BE2C (cell line): ENCODE data around the gene CLEC16A.

Source experiments
- DNase-seq: peaks from one replicate; pipeline ENCODE4 v3.0.0-alpha.2; 2020
- H3K27me3 ChIP-seq: fragments of 250-450 bp; sonication (Bioruptor Pico); 2 replicates; pipeline ENCODE4 v1.5.1; 2020; ENCODE audit warnings: mild to moderate bottlenecking
- H3K36me3 ChIP-seq: fragments of 250-450 bp; sonication (Bioruptor Pico); 2 replicates; pipeline ENCODE4 v1.5.1; 2020; ENCODE audit warnings: mild to moderate bottlenecking
- H3K4me1 ChIP-seq: fragments of 250-450 bp; sonication (Bioruptor Pico); 2 replicates; pipeline ENCODE4 v1.5.1; 2020
- H3K4me3 ChIP-seq: 2 replicates; pipeline ENCODE4 v1.5.1; 2011; ENCODE audit warnings: low read depth, low read length
- H3K9me3 ChIP-seq: fragments of 250-450 bp; sonication (Bioruptor Pico); 2 replicates; pipeline ENCODE4 v1.5.1; 2020
- TF ChIP-seq, protein P1 (sequence below): IDR thresholded peaks from 2 replicates; pipeline ENCODE4 v1.5.1; 2012; ENCODE audit warnings: mild to moderate bottlenecking, low read depth, low read length

CLEC16A gene

DNA sequence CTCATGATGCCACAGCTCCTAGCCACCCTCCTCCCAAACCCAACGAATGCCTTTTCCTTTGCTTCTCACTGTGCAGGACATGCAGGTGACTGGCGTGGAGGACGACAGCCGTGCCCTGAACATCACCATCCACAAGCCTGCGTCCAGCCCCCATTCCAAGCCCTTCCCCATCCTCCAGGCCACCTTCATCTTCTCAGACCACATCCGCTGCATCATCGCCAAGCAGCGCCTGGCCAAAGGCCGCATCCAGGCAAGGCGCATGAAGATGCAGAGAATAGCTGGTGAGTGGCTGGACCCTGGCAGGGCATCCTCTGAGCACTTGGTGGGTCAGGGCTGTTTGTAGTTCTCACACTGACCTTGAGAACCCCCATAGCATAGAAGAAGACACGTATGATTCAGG lies 179.3 kb downstream of the CLEC16A start:
- H3K4me1 ChIP-seq = peaks cover 9% of the 10 kb centered on the region
- no peak overlapping the region for H3K4me3 ChIP-seq
- H3K9me3 ChIP-seq = no peaks in the 10 kb centered on the region
- H3K27me3 ChIP-seq = no peaks in the 10 kb centered on the region
- TF ChIP-seq, protein P1, sequence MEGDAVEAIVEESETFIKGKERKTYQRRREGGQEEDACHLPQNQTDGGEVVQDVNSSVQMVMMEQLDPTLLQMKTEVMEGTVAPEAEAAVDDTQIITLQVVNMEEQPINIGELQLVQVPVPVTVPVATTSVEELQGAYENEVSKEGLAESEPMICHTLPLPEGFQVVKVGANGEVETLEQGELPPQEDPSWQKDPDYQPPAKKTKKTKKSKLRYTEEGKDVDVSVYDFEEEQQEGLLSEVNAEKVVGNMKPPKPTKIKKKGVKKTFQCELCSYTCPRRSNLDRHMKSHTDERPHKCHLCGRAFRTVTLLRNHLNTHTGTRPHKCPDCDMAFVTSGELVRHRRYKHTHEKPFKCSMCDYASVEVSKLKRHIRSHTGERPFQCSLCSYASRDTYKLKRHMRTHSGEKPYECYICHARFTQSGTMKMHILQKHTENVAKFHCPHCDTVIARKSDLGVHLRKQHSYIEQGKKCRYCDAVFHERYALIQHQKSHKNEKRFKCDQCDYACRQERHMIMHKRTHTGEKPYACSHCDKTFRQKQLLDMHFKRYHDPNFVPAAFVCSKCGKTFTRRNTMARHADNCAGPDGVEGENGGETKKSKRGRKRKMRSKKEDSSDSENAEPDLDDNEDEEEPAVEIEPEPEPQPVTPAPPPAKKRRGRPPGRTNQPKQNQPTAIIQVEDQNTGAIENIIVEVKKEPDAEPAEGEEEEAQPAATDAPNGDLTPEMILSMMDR = no peak
- no peak for DNase-seq
- peaks cover 13% of the 10 kb centered on the region for H3K36me3 ChIP-seq

DNA sequence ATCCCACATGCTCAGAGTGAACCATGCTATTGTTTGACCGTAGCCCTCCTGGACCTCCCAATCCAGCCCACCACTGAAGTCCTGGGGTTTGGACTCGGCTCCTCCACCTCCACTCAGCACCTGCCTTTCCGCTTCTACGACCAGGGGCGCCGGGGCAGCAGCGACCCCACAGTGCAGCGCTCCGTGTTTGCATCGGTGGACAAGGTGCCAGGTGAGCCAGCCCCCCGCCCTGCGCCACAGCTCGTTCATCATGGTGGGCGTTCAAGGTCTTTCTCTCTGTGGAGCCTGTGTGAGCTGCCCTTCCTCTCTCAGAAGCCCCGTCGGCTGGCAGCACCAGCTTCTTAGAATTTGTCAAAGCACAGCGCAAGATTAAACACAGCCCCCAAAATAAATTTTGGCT lies 181.6 kb downstream of the CLEC16A start:
- H3K36me3 ChIP-seq = peaks cover 14% of the 10 kb centered on the region
- peaks cover 22% of the 10 kb centered on the region for H3K4me1 ChIP-seq
- TF ChIP-seq, protein P1 = no peak

DNA sequence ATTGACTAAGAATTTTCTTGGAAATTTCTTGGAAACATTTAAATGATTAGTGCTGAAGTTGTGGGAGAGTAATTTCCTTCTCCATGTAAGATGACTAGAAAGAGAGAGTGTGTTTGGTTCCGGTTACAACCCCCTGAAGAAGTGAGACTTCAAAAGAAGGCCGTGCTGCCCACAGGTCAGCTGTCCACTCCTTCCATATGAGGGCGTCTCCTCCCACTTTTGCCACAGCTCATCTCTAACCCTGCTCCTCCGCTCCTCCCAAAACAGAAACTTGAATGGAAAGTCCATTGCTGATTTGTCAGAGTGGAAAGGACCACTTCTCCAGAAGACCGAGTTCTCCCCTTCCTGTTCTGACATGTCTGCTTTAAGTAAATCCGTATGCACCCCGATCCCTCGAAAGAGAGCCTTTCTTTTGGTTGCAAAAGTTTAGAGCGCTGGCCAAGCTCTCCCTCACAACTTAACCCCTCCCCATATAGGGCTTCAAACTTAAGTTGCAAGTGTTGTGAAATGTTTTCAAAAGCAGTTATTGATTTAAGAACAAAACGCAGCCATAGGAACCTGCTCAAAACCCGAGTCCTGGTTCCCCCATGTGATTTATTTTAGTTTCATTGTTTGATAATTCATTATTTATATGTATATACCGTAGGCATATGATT lies 182.2 kb downstream of the CLEC16A start:
- no peak for DNase-seq
- no peak overlapping the region for H3K4me3 ChIP-seq
- peaks cover 28% of the 10 kb centered on the region for H3K4me1 ChIP-seq
- TF ChIP-seq, protein P1 = no peak
- H3K27me3 ChIP-seq = no peaks in the 10 kb centered on the region
- peaks cover 14% of the 10 kb centered on the region for H3K36me3 ChIP-seq
- H3K9me3 ChIP-seq = no peaks in the 10 kb centered on the region

More for the DNA sequence above, 181.6 kb downstream of the CLEC16A start:
- Histone ChIP-seq H3K4me3 (no peak overlapping the region), H3K27me3 (no peaks in the 10 kb centered on the region), H3K9me3 (no peaks in the 10 kb centered on the region)
- DNase-seq = no peak

DNA sequence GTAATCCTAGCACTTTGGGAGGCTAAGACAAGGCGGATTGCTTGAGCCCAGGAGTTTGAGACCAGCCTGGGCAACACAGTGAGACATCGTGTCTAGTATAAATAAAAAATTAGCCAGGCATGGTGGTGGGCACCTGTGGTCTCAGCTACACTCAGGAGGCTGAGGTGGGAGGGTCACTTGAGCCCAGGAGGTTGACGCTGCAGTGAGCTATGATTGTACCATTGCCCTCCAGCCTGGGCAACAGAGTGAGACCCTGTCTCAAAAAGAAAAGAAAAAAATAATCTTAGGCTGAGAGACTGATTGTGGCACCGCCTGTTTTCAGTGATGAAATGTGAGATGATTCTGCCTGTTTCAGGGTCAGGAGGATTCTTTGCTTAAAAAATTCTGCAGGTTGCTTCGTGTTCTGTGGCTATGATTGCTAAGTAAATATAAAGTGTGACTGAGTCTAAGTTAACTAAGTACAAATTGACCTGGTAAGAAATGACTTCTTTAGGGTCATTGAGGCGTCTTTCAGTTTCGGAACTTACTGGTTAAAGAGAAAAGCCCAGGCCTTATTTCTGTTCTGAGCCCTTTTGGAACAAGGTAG lies 183.3 kb downstream of the CLEC16A start:
- TF ChIP-seq, protein P1 = no peak
- DNase-seq = no peak
- peaks cover 14% of the 10 kb centered on the region for H3K36me3 ChIP-seq
- H3K27me3 ChIP-seq = no peaks in the 10 kb centered on the region
- no peaks in the 10 kb centered on the region for H3K9me3 ChIP-seq
- peaks cover 35% of the 10 kb centered on the region for H3K4me1 ChIP-seq
- no peak overlapping the region for H3K4me3 ChIP-seq

DNA sequence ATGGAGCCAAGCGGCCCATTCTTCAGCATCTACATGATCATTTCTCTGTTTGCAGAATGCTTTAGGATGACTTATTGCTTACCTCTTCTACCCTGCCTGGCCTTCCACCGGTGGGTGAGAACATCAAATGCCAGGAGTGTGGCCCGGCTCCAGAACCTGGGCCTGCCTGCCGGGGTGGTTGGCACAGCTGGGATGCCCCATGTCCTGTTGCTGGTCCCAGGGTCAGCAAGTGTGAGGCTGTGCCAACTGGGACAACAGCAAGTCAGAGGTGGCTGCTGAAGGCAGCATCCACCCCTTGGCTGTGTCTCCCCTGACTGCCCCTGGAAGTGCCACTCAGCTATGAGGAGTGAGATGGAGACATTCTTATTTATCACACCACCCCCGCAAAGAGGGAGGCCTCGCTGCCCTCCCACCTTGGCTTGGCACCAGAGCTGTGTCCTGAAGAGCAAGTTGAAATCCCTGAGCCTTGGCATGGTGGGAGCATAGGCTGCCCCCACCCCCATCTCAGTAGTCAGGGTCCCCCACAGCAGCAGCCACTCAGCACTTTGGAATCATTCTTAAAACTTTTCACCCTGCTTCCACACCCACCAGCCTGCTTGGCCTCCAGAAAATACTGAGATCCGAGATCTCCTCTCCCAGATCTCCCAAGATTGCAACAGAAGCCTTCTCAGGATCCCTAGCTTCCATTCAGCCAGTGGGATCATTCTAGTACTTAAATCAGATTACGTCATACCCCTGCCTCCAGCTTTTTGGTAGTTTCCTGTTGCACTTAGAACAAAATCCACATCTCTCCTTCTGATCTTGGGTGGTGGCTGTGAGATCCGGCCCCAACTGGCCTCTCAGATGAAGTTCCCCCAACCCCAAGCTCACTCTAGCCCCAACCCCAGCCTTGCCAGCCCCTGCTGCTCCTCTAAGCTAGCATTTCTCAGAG lies 184.1 kb downstream of the CLEC16A start:
- Histone ChIP-seq H3K36me3 (peaks cover 14% of the 10 kb centered on the region), H3K9me3 (no peaks in the 10 kb centered on the region), H3K4me1 (peaks cover 35% of the 10 kb centered on the region), H3K27me3 (no peaks in the 10 kb centered on the region), H3K4me3 (no peak overlapping the region)
- no peak for DNase-seq
- TF ChIP-seq, protein P1 = no peak
